Measurements from ENCODE around the gene ZBTB45. TPM values are rescaled to one million over a fixed set of nuclear protein-coding genes. Genes with fewer than 3 reads are reported as not detected.

ZBTB45 gene
- total RNA-seq, 1 donor from 2014 or later: 17.2 TPM

DNA sequence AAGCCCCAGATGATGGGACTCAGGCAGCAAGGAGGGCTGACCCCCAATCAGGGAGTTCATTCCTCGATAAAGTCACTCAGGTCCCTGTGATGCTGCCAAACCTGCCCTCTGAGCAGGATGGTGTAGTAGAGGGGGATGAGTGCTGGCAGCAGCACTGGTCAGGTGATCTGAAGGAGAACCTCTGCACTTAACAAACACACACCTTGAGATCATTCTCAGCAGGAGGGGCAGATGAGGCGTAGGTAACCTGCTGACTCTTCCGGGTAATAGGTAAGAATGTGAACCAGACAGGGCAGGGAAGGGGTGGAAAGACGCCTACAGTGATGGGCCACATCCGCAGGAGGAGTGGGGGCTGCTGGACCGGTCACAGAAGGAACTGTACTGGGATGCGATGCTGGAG is 40.3 kb downstream of the ZBTB45 start:
- Mint-ChIP-seq H3K4me3 (ENCODE audit: unreplicated experiment) (no peak overlapping the region), H3K9me3 (ENCODE audit: unreplicated experiment) (no peaks in the 10 kb centered on the region), H3K4me1 (ENCODE audit: unreplicated experiment) (peaks cover 19% of the 10 kb centered on the region), H3K27ac (ENCODE audit: unreplicated experiment) (no peak overlapping the region), H3K36me3 (ENCODE audit: unreplicated experiment) (peaks cover 7% of the 10 kb centered on the region), H3K27me3 (ENCODE audit: unreplicated experiment) (no peaks in the 10 kb centered on the region)
- TF ChIP-seq, protein P1, sequence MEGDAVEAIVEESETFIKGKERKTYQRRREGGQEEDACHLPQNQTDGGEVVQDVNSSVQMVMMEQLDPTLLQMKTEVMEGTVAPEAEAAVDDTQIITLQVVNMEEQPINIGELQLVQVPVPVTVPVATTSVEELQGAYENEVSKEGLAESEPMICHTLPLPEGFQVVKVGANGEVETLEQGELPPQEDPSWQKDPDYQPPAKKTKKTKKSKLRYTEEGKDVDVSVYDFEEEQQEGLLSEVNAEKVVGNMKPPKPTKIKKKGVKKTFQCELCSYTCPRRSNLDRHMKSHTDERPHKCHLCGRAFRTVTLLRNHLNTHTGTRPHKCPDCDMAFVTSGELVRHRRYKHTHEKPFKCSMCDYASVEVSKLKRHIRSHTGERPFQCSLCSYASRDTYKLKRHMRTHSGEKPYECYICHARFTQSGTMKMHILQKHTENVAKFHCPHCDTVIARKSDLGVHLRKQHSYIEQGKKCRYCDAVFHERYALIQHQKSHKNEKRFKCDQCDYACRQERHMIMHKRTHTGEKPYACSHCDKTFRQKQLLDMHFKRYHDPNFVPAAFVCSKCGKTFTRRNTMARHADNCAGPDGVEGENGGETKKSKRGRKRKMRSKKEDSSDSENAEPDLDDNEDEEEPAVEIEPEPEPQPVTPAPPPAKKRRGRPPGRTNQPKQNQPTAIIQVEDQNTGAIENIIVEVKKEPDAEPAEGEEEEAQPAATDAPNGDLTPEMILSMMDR (IDR thresholded peaks at IDR 0.05): no peak
- no peak for DNase-seq (ENCODE audit: extremely low spot score, unreplicated experiment)

DNA sequence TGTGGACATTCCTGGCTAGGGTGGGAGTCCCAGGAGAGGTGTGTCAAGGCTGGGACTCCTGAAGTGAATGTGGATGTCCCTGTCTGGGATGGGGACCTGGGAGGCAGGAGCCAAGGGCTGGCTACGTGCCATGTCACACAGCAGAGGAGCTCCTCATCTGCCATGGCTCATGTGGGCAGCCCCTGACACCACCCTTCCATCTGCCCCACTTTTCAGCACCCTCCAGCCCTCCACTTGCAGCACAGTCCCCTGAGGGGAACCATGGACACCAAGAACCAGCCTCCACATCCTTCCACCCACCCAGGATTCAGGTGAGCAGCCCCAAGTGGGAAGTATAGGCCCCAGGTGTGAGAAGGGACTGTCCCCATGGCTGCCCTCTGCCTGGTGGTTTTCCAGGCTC is 41.7 kb downstream of the ZBTB45 start:
- Mint-ChIP-seq H3K27ac (ENCODE audit: unreplicated experiment) (no peak overlapping the region), H3K4me1 (ENCODE audit: unreplicated experiment) (peaks cover 20% of the 10 kb centered on the region), H3K27me3 (ENCODE audit: unreplicated experiment) (no peaks in the 10 kb centered on the region), H3K4me3 (ENCODE audit: unreplicated experiment) (no peak overlapping the region), H3K9me3 (ENCODE audit: unreplicated experiment) (no peaks in the 10 kb centered on the region), H3K36me3 (ENCODE audit: unreplicated experiment) (peaks cover 10% of the 10 kb centered on the region)
- TF ChIP-seq, protein P1 (IDR thresholded peaks at IDR 0.05): no peak
- DNase-seq (ENCODE audit: extremely low spot score, unreplicated experiment): no peak

DNA sequence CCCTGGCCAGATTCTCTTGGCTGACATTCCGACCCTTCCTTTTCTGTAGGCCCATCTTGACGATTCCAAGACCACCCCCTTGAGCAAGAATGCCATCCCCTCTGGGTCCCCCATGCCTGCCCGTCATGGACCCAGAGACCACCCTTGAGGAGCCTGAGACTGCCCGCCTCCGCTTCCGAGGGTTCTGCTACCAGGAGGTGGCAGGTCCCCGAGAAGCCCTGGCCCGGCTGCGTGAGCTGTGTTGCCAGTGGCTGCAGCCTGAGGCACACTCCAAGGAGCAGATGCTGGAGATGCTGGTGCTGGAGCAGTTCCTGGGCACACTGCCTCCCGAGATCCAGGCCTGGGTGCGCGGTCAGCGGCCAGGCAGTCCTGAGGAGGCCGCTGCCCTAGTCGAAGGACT is 42.5 kb downstream of the ZBTB45 start:
- Mint-ChIP-seq H3K4me1 (ENCODE audit: unreplicated experiment) (peaks cover 20% of the 10 kb centered on the region), H3K27ac (ENCODE audit: unreplicated experiment) (peak overlapping the region; percentile 98), H3K4me3 (ENCODE audit: unreplicated experiment) (peak overlapping the region; percentile 90), H3K9me3 (ENCODE audit: unreplicated experiment) (no peaks in the 10 kb centered on the region), H3K36me3 (ENCODE audit: unreplicated experiment) (peaks cover 10% of the 10 kb centered on the region), H3K27me3 (ENCODE audit: unreplicated experiment) (no peaks in the 10 kb centered on the region)
- TF ChIP-seq, protein P1 (IDR thresholded peaks at IDR 0.05): no peak
- no peak for DNase-seq (ENCODE audit: extremely low spot score, unreplicated experiment)

DNA sequence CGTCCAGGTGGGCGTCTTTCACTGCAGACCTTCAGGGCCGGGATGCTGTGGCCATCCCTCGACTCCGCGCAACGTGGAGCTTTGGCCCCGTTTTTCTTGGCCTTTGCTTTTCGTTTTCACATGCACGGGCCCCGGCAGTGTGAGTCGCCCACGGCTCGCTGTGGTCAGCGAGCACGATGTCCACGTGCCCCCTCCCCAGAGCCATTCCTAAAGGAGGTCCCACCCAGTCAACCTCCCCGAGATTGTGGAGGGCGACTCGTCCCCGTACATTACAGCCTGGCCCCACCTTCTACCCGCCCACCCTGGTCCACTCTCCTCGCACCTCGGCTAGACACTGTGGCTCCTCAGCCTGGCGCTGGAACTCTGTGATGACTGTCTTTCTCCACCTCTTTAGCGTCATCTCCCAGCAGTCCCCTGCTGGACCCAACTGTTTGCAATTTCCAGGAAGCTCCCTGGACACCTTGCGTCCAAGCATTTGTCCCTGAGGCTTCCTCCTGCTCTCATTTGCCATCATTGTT is 43.1 kb downstream of the ZBTB45 start:
- TF ChIP-seq, protein P1 (IDR thresholded peaks at IDR 0.05): no peak
- Mint-ChIP-seq H3K36me3 (ENCODE audit: unreplicated experiment) (peaks cover 10% of the 10 kb centered on the region), H3K27ac (ENCODE audit: unreplicated experiment) (peak overlapping the region; percentile 98), H3K27me3 (ENCODE audit: unreplicated experiment) (no peaks in the 10 kb centered on the region), H3K4me1 (ENCODE audit: unreplicated experiment) (peaks cover 20% of the 10 kb centered on the region), H3K4me3 (ENCODE audit: unreplicated experiment) (peak overlapping the region; percentile 90), H3K9me3 (ENCODE audit: unreplicated experiment) (no peaks in the 10 kb centered on the region)
- DNase-seq (ENCODE audit: extremely low spot score, unreplicated experiment): no peak

DNA sequence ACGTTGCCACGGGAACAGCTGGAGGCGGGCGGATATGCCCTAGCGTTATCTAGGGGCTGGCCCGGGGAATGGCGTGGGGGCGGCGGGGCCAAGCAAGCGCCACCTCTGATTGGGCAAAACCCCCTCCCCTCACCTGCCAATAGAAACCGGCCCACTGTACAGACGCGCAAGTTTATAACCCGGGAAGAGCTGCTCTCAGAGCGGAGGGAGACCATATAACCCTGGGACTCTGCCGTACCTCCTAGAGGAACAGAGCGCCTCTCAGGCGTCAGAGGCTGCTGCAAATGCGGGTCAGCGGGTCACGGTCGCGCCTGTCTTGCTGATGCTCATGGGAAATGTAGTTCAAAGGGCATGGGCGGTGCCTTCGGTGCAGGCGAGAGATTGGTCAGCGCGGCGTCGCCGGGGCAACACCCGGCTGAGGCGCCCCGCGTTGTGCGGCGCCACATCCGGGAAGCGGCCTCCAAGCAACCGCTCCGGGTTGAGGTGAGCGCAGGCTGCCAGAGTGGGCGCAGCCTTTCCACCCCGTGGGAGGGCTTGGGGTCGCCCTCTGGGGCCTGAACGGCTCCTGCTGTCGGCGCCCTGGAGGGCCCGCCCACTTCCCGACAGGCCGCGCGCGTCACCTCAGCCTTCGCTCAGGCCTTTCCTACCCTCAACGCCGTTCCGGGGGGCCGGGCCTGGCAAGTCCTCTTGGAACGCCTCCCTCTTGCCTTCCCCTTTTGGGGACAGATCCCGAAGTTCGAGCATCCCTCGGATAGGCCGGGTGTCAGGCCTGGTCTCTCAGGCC is 43.7 kb downstream of the ZBTB45 start, which contains the start of gene ZNF446:
Gene ZNF446, plus strand, starts transcription at position 639 of the 784 bp plus-strand sequence. CDS start 867 bp downstream, outside the sequence.
- Mint-ChIP-seq H3K4me3 (ENCODE audit: unreplicated experiment) (peak within 1 kb of the TSS; percentile 90), H3K27me3 (ENCODE audit: unreplicated experiment) (no peaks in the 10 kb centered on the region), H3K4me1 (ENCODE audit: unreplicated experiment) (peaks cover 20% of the 10 kb centered on the region), H3K27ac (ENCODE audit: unreplicated experiment) (peak within 1 kb of the TSS; percentile 98), H3K36me3 (ENCODE audit: unreplicated experiment) (peaks cover 9% of the 10 kb centered on the region), H3K9me3 (ENCODE audit: unreplicated experiment) (no peaks in the 10 kb centered on the region)
- DNase-seq (ENCODE audit: extremely low spot score, unreplicated experiment): peak; percentile 96
- TF ChIP-seq, protein P1 (IDR thresholded peaks at IDR 0.05): no peak

Measured in osteocyte (in vitro differentiated cells).